K562 (cell line): ENCODE results near the gene SLMAP. TPM values are rescaled to one million over a fixed set of nuclear protein-coding genes. Genes with fewer than 3 reads are reported as not detected.
A peak's percentile ranks its signal among the peaks of the same experiment; 100 is the strongest.

Experiments used
- CLOCK ChIP-seq: fragments of 250-450 bp; sonication (Bioruptor Pico); IDR thresholded peaks from 2 replicates; pipeline ENCODE4 v1.4.0; 2020; ENCODE audit warnings: mild to moderate bottlenecking, moderate library complexity, borderline replicate concordance
- CXXC5 ChIP-seq: fragments of 250-450 bp; sonication (Bioruptor Pico); IDR thresholded peaks from 2 replicates; pipeline ENCODE4 v1.8.0; 2022; ENCODE audit warnings: inconsistent platforms, mild to moderate bottlenecking, moderate library complexity
- DIDO1 ChIP-seq: fragments of 450-650 bp; IDR thresholded peaks from 2 replicates; pipeline ENCODE4 v1.6.1; 2016; ENCODE audit warnings: low read depth, missing biosample characterization, missing genetic modification characterization
- DPF2 ChIP-seq: fragments of 450-650 bp; IDR thresholded peaks from 2 replicates; pipeline ENCODE4 v1.6.1; 2016
- ELF2 ChIP-seq: fragments of 250-450 bp; sonication (Bioruptor Pico); IDR thresholded peaks from 2 replicates; pipeline ENCODE4 v1.5.0; 2021; ENCODE audit warnings: mild to moderate bottlenecking
- ELF4 ChIP-seq: fragments of 450-650 bp; formaldehyde crosslinking; IDR thresholded peaks from 2 replicates; pipeline ENCODE4 v1.4.0; 2022; ENCODE audit warnings: missing genetic modification characterization
- GTF2B ChIP-seq: IDR thresholded peaks from 2 replicates; pipeline ENCODE4 v1.6.1; 2011; ENCODE audit not compliant: insufficient read length; ENCODE audit errors: extremely low read depth
- HINFP ChIP-seq: fragments of 450-650 bp; conservative IDR thresholded peaks from 2 replicates; pipeline ENCODE4 v1.6.1; 2016; ENCODE audit warnings: missing genetic modification characterization, low read depth, mild to moderate bottlenecking, control low read depth, missing compliant biosample characterization
- IRF2 ChIP-seq: sonication (generic); formaldehyde crosslinking; IDR thresholded peaks from 2 replicates; pipeline ENCODE4 v1.8.1; 2022; ENCODE audit warnings: mild to moderate bottlenecking, missing genetic modification reagents
- KLF1 ChIP-seq: fragments of 450-650 bp; IDR thresholded peaks from 2 replicates; pipeline ENCODE4 v1.6.1; 2016; ENCODE audit warnings: missing genetic modification characterization, missing compliant biosample characterization
- KLF10 ChIP-seq: fragments of 250-450 bp; sonication (Bioruptor Pico); IDR thresholded peaks from 2 replicates; pipeline ENCODE4 v1.6.1; 2021; ENCODE audit warnings: matching md5 sums
- MEF2D ChIP-seq: conservative IDR thresholded peaks from 2 replicates; pipeline ENCODE4 v1.6.1; 2016; ENCODE audit warnings: low read depth, missing genetic modification characterization, missing compliant biosample characterization
- NEUROD1 ChIP-seq: fragments of 150-350 bp; IDR thresholded peaks from 2 replicates; pipeline ENCODE4 v1.6.1; 2014; ENCODE audit warnings: borderline replicate concordance, low read length, low read depth; ENCODE audit not compliant: partially characterized antibody
- NR1H2 ChIP-seq: sonication (generic); formaldehyde crosslinking; IDR thresholded peaks from 2 replicates; pipeline ENCODE4 v1.4.0; 2020; ENCODE audit warnings: mild to moderate bottlenecking, missing genetic modification reagents
- PHF8 ChIP-seq: fragments of 200-600 bp; sonication (generic); IDR thresholded peaks from 2 replicates; pipeline ENCODE4 v1.6.1; 2012; ENCODE audit warnings: mixed run types, mild to moderate bottlenecking, inconsistent platforms, low read length, moderate library complexity, borderline replicate concordance
- SMARCB1 ChIP-seq: IDR thresholded peaks from 2 replicates; pipeline ENCODE4 v1.6.1; 2011; ENCODE audit warnings: improper control_type of control experiment, low read depth; ENCODE audit not compliant: insufficient read length
- SNRNP70 ChIP-seq: fragments of 200-400 bp; formaldehyde crosslinking; optimal IDR thresholded peaks from 2 replicates; pipeline ENCODE3; 2017; ENCODE audit warnings: low read depth, low read length
- SPI1 ChIP-seq: IDR thresholded peaks from 2 replicates; pipeline ENCODE4 v1.6.1; 2011; ENCODE audit warnings: low read depth, low read length, control low read depth, borderline replicate concordance
- ZBTB49 ChIP-seq: sonication (generic); formaldehyde crosslinking; IDR thresholded peaks from 2 replicates; pipeline ENCODE4 v1.8.0; 2022; ENCODE audit warnings: missing genetic modification reagents, mild to moderate bottlenecking, borderline replicate concordance
- ZKSCAN3 ChIP-seq: fragments of 250-450 bp; sonication (Bioruptor Pico); IDR thresholded peaks from 2 replicates; pipeline ENCODE4 v1.4.0; 2020
- ZNF778 ChIP-seq: fragments of 450-650 bp; formaldehyde crosslinking; IDR thresholded peaks from 2 replicates; pipeline ENCODE4 v1.4.0; 2020; ENCODE audit warnings: mild to moderate bottlenecking, moderate library complexity
- polyA plus RNA-seq, 8 experiments: library from polyadenylated mRNA; depleted of rRNA in 4 of 8; stranded (reverse) in 5 of 8; unstranded in 3 of 8; fragments of >200 nt; fragmentation: Nextera tagmentation in 2 of 8; fragmentation: Illumina TruSeq in 1 of 8; extraction: Ambion mirVana in 2 of 8; extraction: Trizol in 1 of 8; gene quantifications; 2 replicates each; pipeline versions ENCODE4 v1.2.1 to v1.2.3, GENCODE V29; 2011 to 2014; ENCODE audit warnings: inconsistent platforms in 1 of 8, missing spikeins in 1 of 8
- total RNA-seq, 7 experiments: library from RNA; depleted of rRNA in 6 of 7; stranded (reverse); fragments of >200 nt in 6 of 7; fragmentation: Illumina TruSeq in 2 of 7; extraction: Trizol in 2 of 7; gene quantifications; 2 replicates each; pipeline versions ENCODE4 v1.2.1 to v1.2.3, GENCODE V29; 2011 to 2021; ENCODE audit warnings: low replicate concordance in 1 of 7

The SLMAP gene
- total and polyA plus RNA-seq, 9 of the 15 experiments (the other 6 are each of a cell fraction or from before 2014, with no cell fraction given): 12.1 to 50.7 (median 28.3) TPM

- no peak for TF ChIP-seq ZBTB49
- TF ChIP-seq DPF2: no peak
- peak; percentile 89 for TF ChIP-seq DIDO1 (tag)
- TF ChIP-seq MEF2D (tag): 0 out of 2 replicates have a peak, but pooled peaks have one; percentile 57
- TF ChIP-seq PHF8: peak; percentile 79
- no peak for TF ChIP-seq CLOCK
- no peak for TF ChIP-seq GTF2B
- TF ChIP-seq NEUROD1: peak; percentile 37
- no peak for TF ChIP-seq NR1H2 (CRISPR knock-in tag)
- TF ChIP-seq HINFP (tag): no peak
- no peak for TF ChIP-seq SPI1
- TF ChIP-seq KLF1 (tag): no peak
- TF ChIP-seq KLF10 (CRISPR knock-in tag): no peak
- peak; percentile 80 for TF ChIP-seq CXXC5
- TF ChIP-seq IRF2 (CRISPR knock-in tag): no peak
- no peak for TF ChIP-seq ZKSCAN3 (CRISPR knock-in tag)
- no peak for TF ChIP-seq ELF2
- TF ChIP-seq SMARCB1: no peak
- TF ChIP-seq ELF4 (CRISPR knock-in tag): no peak
- no peak for TF ChIP-seq SNRNP70
- no peak for TF ChIP-seq ZNF778
Measured at GRCh38 chr3:57755741-57756527, at the start of gene SLMAP (continued).
